SU-DHL-6 (cell line): ENCODE measurements around the gene UCK2.

Experiments
- CTCF ChIP-seq: fragments of 200-600 bp; sonication (generic); IDR thresholded peaks from one replicate; pipeline ENCODE4 v1.5.1; 2017; ENCODE audit warnings: antibody characterized with exemption, mild to moderate bottlenecking, low read length, moderate library complexity; ENCODE audit not compliant: insufficient read depth, poor library complexity, severe bottlenecking
- EZH2phosphoT487 ChIP-seq: fragments of 200-600 bp; sonication (generic), shearing (Covaris generic); conservative IDR thresholded peaks from 2 replicates; pipeline ENCODE4 v1.6.1; 2018; ENCODE audit warnings: mild to moderate bottlenecking, antibody characterized with exemption, low read length, moderate library complexity, mixed read lengths

- no peak for TF ChIP-seq CTCF
- TF ChIP-seq EZH2phosphoT487 = no peak
These were observed 15.9 kb downstream of the UCK2 start for GRCh38 chr1:165843304-165843703.
